SK-N-SH treated with all-trans-retinoic acid at 6 μM for 48 hours (cell line): Measurements from ENCODE around the gene NCOA6.

Experiments used
- ATAC-seq: fragments of 200-7000 bp; cut with Tn5 transposase; 3 replicates; pipeline ENCODE4 v1.9.1; 2020; ENCODE audit warnings: mild to moderate bottlenecking, moderate library complexity
- ARNTL ChIP-seq: fragments of 450-650 bp; formaldehyde crosslinking; IDR thresholded peaks from 2 replicates; pipeline ENCODE4 v1.5.0; 2020; ENCODE audit warnings: low read depth, mild to moderate bottlenecking, moderate library complexity, borderline replicate concordance
- CSDC2 ChIP-seq: fragments of 250-450 bp; sonication (Bioruptor Pico); IDR thresholded peaks from 2 replicates; pipeline ENCODE4 v1.5.0; 2020; ENCODE audit warnings: mild to moderate bottlenecking, moderate library complexity
- GLIS3 ChIP-seq: fragments of 250-450 bp; sonication (Bioruptor Pico); IDR thresholded peaks from 2 replicates; pipeline ENCODE4 v1.5.0; 2020; ENCODE audit warnings: mild to moderate bottlenecking, moderate library complexity
- ISL1 ChIP-seq: fragments of 250-450 bp; sonication (Bioruptor Pico); IDR thresholded peaks from 2 replicates; pipeline ENCODE4 v2.1.2; 2022; ENCODE audit warnings: mild to moderate bottlenecking, moderate library complexity
- OSR1 ChIP-seq: fragments of 250-450 bp; sonication (Bioruptor Pico); IDR thresholded peaks from 2 replicates; pipeline ENCODE4 v1.8.0; 2022; ENCODE audit warnings: moderate library complexity, mild to moderate bottlenecking, inconsistent platforms
- PPARA ChIP-seq: fragments of 250-450 bp; sonication (Bioruptor Pico); IDR thresholded peaks from 2 replicates; pipeline ENCODE4 v1.5.0; 2020; ENCODE audit warnings: mild to moderate bottlenecking, borderline replicate concordance
- RARB ChIP-seq: fragments of 250-450 bp; sonication (Bioruptor Pico); IDR thresholded peaks from 2 replicates; pipeline ENCODE4 v1.8.0; 2021; ENCODE audit warnings: mild to moderate bottlenecking, moderate library complexity
- TCF4 ChIP-seq: fragments of 250-450 bp; sonication (Bioruptor Pico); IDR thresholded peaks from 2 replicates; pipeline ENCODE4 v1.8.0; 2021; ENCODE audit warnings: mild to moderate bottlenecking, moderate library complexity, borderline replicate concordance
- TOX ChIP-seq: fragments of 250-450 bp; sonication (Bioruptor Pico); IDR thresholded peaks from 2 replicates; pipeline ENCODE4 v1.8.0; 2021; ENCODE audit warnings: mild to moderate bottlenecking, moderate library complexity, borderline replicate concordance
- ZC3H10 ChIP-seq: fragments of 250-450 bp; sonication (Bioruptor Pico); IDR thresholded peaks from 2 replicates; pipeline ENCODE4 v1.5.1; 2021; ENCODE audit warnings: mild to moderate bottlenecking, moderate library complexity
- ZFP3 ChIP-seq: fragments of 250-450 bp; sonication (Bioruptor Pico); IDR thresholded peaks from 2 replicates; pipeline ENCODE4 v1.5.0; 2020; ENCODE audit warnings: mild to moderate bottlenecking, moderate library complexity
- ZFP30 ChIP-seq: fragments of 450-650 bp; formaldehyde crosslinking; IDR thresholded peaks from 2 replicates; pipeline ENCODE4 v1.5.0; 2022; ENCODE audit warnings: mild to moderate bottlenecking, moderate library complexity
- ZNF565 ChIP-seq: fragments of 450-650 bp; formaldehyde crosslinking; conservative IDR thresholded peaks from 2 replicates; pipeline ENCODE4 v1.5.0; 2020; ENCODE audit warnings: low read depth, mild to moderate bottlenecking, moderate library complexity
- ZNF70 ChIP-seq: fragments of 450-650 bp; formaldehyde crosslinking; IDR thresholded peaks from 2 replicates; pipeline ENCODE4 v1.5.0; 2020; ENCODE audit warnings: mild to moderate bottlenecking, moderate library complexity
- ZNF8 ChIP-seq: fragments of 450-650 bp; formaldehyde crosslinking; IDR thresholded peaks from 2 replicates; pipeline ENCODE4 v1.5.0; 2020; ENCODE audit warnings: mild to moderate bottlenecking, moderate library complexity
- TF ChIP-seq, protein P1 (sequence below): fragments of 250-450 bp; sonication (Bioruptor Pico); IDR thresholded peaks from 2 replicates; pipeline ENCODE4 v1.5.1; 2021; ENCODE audit warnings: mild to moderate bottlenecking, moderate library complexity
- TF ChIP-seq, protein P2 (sequence below): fragments of 250-450 bp; sonication (Bioruptor Pico); IDR thresholded peaks from 2 replicates; pipeline ENCODE4 v1.5.1; 2020; ENCODE audit warnings: low read depth, mild to moderate bottlenecking, moderate library complexity
- TF ChIP-seq, protein P3 (sequence below): fragments of 250-450 bp; sonication (Bioruptor Pico); IDR thresholded peaks from 2 replicates; pipeline ENCODE4 v1.8.0; 2021; ENCODE audit warnings: low read depth, mild to moderate bottlenecking, moderate library complexity, borderline replicate concordance
- TF ChIP-seq, protein P4 (sequence below): fragments of 250-450 bp; sonication (Bioruptor Pico); IDR thresholded peaks from 2 replicates; pipeline ENCODE4 v1.5.0; 2020; ENCODE audit warnings: mild to moderate bottlenecking, moderate library complexity
- TF ChIP-seq, protein P5 (sequence below): fragments of 250-450 bp; sonication (Bioruptor Pico); IDR thresholded peaks from 2 replicates; pipeline ENCODE4 v1.8.0; 2020; ENCODE audit warnings: mild to moderate bottlenecking, moderate library complexity, borderline replicate concordance

NCOA6 gene

DNA sequence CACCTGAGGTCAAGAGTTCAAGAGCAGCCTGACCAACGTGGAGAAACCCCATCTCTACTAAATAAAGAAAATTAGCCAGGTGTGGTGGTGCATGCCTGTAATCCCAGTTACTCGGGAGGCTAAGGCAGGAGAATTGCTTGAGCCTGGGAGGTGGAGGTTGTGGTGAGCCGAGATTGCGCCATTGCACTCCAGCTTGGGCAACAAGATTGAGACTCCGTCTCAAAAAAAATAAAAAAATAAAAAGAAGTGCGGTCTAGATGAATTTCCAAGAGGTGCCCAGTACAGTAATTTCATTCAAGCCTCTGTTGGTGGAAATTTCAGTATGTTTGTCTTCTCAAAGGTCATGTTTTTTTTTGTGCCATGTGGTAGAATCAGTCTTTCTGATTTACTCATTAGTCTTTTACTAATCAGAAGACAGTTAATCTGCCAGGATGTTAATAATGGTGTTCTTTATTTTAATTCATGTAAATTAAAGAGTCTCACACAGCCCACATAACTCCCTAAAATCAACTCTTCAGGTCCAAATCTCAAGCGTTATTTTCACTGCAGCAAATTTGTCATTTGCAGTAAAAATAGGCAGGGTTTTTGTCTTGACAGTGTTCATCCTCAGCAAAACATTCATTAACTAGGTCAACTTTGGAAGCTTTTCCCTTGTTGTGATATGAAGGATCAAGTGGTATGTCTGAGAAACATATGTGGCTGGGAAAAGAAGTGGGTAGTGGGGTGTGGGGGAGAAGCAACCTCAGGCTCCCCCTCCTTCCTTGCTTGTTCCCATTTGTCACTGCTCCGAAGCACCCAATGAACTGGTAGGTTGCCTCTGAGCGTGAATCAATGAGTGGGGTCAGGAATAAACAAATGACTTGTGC lies 108.0 kb downstream of the NCOA6 start (continued):
- TF ChIP-seq, protein P1, sequence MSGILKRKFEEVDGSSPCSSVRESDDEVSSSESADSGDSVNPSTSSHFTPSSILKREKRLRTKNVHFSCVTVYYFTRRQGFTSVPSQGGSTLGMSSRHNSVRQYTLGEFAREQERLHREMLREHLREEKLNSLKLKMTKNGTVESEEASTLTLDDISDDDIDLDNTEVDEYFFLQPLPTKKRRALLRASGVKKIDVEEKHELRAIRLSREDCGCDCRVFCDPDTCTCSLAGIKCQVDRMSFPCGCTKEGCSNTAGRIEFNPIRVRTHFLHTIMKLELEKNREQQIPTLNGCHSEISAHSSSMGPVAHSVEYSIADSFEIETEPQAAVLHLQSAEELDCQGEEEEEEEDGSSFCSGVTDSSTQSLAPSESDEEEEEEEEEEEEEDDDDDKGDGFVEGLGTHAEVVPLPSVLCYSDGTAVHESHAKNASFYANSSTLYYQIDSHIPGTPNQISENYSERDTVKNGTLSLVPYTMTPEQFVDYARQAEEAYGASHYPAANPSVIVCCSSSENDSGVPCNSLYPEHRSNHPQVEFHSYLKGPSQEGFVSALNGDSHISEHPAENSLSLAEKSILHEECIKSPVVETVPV (CRISPR knock-in tag): no peak
- TF ChIP-seq ZC3H10 (CRISPR knock-in tag) (no peak), PPARA (CRISPR knock-in tag) (no peak), RARB (CRISPR knock-in tag) (no peak)

DNA sequence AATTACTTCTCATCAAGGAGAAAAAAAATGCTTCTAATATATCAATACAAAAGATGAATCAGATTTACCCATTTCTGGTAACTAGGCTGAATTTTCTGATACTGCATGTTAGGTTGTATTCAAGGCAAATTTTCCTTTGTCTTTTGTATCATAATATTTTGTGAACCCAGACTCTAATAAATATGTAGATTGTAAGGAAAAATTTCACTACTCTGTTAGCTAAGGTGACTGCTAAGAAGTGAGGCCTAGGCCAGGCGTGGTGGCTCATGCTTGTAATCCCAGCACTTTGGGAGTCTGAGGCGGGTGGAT lies 108.6 kb downstream of the NCOA6 start:
- ATAC-seq: no peak
- TF ChIP-seq ZC3H10 (CRISPR knock-in tag): no peak
- no peak for TF ChIP-seq TCF4 (CRISPR knock-in tag)
- TF ChIP-seq ZNF8 (CRISPR knock-in tag): no peak
- TF ChIP-seq, protein P2, sequence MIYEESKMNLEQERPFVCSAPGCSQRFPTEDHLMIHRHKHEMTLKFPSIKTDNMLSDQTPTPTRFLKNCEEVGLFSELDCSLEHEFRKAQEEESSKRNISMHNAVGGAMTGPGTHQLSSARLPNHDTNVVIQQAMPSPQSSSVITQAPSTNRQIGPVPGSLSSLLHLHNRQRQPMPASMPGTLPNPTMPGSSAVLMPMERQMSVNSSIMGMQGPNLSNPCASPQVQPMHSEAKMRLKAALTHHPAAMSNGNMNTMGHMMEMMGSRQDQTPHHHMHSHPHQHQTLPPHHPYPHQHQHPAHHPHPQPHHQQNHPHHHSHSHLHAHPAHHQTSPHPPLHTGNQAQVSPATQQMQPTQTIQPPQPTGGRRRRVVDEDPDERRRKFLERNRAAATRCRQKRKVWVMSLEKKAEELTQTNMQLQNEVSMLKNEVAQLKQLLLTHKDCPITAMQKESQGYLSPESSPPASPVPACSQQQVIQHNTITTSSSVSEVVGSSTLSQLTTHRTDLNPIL (CRISPR knock-in tag): no peak
- TF ChIP-seq ZFP3: no peak
- TF ChIP-seq RARB (CRISPR knock-in tag): no peak
- no peak for TF ChIP-seq TOX (CRISPR knock-in tag)
- no peak for TF ChIP-seq ZNF70
- TF ChIP-seq, protein P3, sequence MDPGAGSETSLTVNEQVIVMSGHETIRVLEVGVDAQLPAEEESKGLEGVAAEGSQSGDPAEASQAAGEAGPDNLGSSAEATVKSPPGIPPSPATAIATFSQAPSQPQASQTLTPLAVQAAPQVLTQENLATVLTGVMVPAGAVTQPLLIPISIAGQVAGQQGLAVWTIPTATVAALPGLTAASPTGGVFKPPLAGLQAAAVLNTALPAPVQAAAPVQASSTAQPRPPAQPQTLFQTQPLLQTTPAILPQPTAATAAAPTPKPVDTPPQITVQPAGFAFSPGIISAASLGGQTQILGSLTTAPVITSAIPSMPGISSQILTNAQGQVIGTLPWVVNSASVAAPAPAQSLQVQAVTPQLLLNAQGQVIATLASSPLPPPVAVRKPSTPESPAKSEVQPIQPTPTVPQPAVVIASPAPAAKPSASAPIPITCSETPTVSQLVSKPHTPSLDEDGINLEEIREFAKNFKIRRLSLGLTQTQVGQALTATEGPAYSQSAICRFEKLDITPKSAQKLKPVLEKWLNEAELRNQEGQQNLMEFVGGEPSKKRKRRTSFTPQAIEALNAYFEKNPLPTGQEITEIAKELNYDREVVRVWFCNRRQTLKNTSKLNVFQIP (CRISPR knock-in tag): no peak
- TF ChIP-seq, protein P4, sequence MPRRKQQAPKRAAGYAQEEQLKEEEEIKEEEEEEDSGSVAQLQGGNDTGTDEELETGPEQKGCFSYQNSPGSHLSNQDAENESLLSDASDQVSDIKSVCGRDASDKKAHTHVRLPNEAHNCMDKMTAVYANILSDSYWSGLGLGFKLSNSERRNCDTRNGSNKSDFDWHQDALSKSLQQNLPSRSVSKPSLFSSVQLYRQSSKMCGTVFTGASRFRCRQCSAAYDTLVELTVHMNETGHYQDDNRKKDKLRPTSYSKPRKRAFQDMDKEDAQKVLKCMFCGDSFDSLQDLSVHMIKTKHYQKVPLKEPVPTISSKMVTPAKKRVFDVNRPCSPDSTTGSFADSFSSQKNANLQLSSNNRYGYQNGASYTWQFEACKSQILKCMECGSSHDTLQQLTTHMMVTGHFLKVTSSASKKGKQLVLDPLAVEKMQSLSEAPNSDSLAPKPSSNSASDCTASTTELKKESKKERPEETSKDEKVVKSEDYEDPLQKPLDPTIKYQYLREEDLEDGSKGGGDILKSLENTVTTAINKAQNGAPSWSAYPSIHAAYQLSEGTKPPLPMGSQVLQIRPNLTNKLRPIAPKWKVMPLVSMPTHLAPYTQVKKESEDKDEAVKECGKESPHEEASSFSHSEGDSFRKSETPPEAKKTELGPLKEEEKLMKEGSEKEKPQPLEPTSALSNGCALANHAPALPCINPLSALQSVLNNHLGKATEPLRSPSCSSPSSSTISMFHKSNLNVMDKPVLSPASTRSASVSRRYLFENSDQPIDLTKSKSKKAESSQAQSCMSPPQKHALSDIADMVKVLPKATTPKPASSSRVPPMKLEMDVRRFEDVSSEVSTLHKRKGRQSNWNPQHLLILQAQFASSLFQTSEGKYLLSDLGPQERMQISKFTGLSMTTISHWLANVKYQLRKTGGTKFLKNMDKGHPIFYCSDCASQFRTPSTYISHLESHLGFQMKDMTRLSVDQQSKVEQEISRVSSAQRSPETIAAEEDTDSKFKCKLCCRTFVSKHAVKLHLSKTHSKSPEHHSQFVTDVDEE (CRISPR knock-in tag): no peak
- TF ChIP-seq, protein P5, sequence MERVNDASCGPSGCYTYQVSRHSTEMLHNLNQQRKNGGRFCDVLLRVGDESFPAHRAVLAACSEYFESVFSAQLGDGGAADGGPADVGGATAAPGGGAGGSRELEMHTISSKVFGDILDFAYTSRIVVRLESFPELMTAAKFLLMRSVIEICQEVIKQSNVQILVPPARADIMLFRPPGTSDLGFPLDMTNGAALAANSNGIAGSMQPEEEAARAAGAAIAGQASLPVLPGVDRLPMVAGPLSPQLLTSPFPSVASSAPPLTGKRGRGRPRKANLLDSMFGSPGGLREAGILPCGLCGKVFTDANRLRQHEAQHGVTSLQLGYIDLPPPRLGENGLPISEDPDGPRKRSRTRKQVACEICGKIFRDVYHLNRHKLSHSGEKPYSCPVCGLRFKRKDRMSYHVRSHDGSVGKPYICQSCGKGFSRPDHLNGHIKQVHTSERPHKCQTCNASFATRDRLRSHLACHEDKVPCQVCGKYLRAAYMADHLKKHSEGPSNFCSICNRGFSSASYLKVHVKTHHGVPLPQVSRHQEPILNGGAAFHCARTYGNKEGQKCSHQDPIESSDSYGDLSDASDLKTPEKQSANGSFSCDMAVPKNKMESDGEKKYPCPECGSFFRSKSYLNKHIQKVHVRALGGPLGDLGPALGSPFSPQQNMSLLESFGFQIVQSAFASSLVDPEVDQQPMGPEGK: no peak
- TF ChIP-seq OSR1 (CRISPR knock-in tag): no peak
- no peak for TF ChIP-seq ISL1 (CRISPR knock-in tag)
- no peak for TF ChIP-seq CSDC2 (CRISPR knock-in tag)
- no peak for TF ChIP-seq ZNF565 (CRISPR knock-in tag)
- TF ChIP-seq ZFP30 (CRISPR knock-in tag): no peak

DNA sequence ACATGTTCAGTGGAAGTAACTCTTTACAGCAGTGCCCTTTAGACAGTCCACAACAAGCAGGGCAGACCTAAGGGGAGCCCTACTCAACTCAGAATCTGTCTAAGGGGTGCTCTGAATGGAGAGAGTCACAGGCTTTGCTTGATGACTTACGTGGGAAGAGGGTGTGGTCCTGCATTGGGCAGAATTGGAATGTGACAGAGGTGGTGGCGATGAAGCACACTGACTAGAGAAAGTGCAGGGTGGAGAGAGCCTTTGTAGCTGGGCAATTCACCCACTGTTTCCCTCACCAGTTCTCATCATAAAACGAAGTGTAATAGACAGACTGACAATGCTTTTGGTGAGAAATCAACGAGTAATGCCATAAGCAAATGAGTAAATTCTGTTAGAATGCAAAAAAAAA lies 110.1 kb downstream of the NCOA6 start:
- no peak for ATAC-seq
- TF ChIP-seq ZNF565 (CRISPR knock-in tag) (no peak), ARNTL (CRISPR knock-in tag) (no peak), GLIS3 (no peak), OSR1 (CRISPR knock-in tag) (no peak), PPARA (CRISPR knock-in tag) (no peak), ZFP30 (CRISPR knock-in tag) (no peak), ISL1 (CRISPR knock-in tag) (no peak), TCF4 (CRISPR knock-in tag) (no peak)
- TF ChIP-seq, protein P2 (CRISPR knock-in tag): no peak
- TF ChIP-seq, protein P4 (CRISPR knock-in tag): no peak
- TF ChIP-seq, protein P1 (CRISPR knock-in tag): no peak
